Endothelial cell (in vitro differentiated cells): Measurements from ENCODE around the gene TTC27. TPM values are rescaled to one million over a fixed set of nuclear protein-coding genes. Genes with fewer than 3 reads are reported as not detected.
"Not testable (repeated sequence)": the region's sequence is repeated elsewhere in the genome, so short reads cannot be mapped to it uniquely, and the experiment has no call there.

Source experiments
- DNase-seq: peaks from one replicate; pipeline ENCODE4 v3.0.0; 2021; ENCODE audit warnings: low spot score
- H3K27ac Mint-ChIP-seq: one replicate; pipeline ENCODE4 v1.8.0; 2021; ENCODE audit warnings: mixed read lengths, inconsistent platforms; ENCODE audit not compliant: unreplicated experiment
- H3K27me3 Mint-ChIP-seq: one replicate; pipeline ENCODE4 v1.8.0; 2021; ENCODE audit warnings: mild to moderate bottlenecking, moderate library complexity, mixed read lengths, inconsistent platforms; ENCODE audit not compliant: unreplicated experiment
- H3K36me3 Mint-ChIP-seq: one replicate; pipeline ENCODE4 v1.8.0; 2021; ENCODE audit warnings: mild to moderate bottlenecking, low read depth, mixed read lengths, inconsistent platforms; ENCODE audit not compliant: unreplicated experiment
- H3K4me1 Mint-ChIP-seq: one replicate; pipeline ENCODE4 v1.8.0; 2021; ENCODE audit warnings: mild to moderate bottlenecking, mixed read lengths, inconsistent platforms; ENCODE audit not compliant: unreplicated experiment
- H3K4me3 Mint-ChIP-seq: one replicate; pipeline ENCODE4 v1.8.0; 2021; ENCODE audit warnings: mild to moderate bottlenecking, mixed read lengths, inconsistent platforms; ENCODE audit not compliant: unreplicated experiment
- H3K9me3 Mint-ChIP-seq: one replicate; pipeline ENCODE4 v1.8.0; 2021; ENCODE audit warnings: mixed read lengths, inconsistent platforms; ENCODE audit not compliant: unreplicated experiment
- CTCF ChIP-seq: fragments of 200-600 bp; sonication (generic); IDR thresholded peaks from one replicate; pipeline ENCODE4 v1.5.0; 2021; ENCODE audit warnings: antibody characterized with exemption; ENCODE audit not compliant: unreplicated experiment
- total RNA-seq: library from RNA; stranded (reverse); fragmentation: NEBNext Ultra II Directional; extraction: Animal tissue kit (Norgen Biotek cat#: 25700); gene quantifications from one replicate; pipeline ENCODE4 v1.2.1, GENCODE V29; 2021; ENCODE audit not compliant: unreplicated experiment

The TTC27 gene
- total RNA-seq, 1 donor from 2014 or later, result 12.7 TPM

- H3K4me1 Mint-ChIP-seq, result peaks cover 12% of the 10 kb centered on the region
- no peak for TF ChIP-seq CTCF
- H3K27ac Mint-ChIP-seq, result no peak overlapping the region
- peaks cover 18% of the 10 kb centered on the region for H3K36me3 Mint-ChIP-seq
- DNase-seq, result no peak
- H3K4me3 Mint-ChIP-seq, result no peak overlapping the region
- H3K9me3 Mint-ChIP-seq, result no peaks in the 10 kb centered on the region
- no peaks in the 10 kb centered on the region for H3K27me3 Mint-ChIP-seq
Observed at GRCh38 chr2:32719933-32720716, 92.3 kb downstream of the TTC27 start.

- Mint-ChIP-seq H3K36me3 (peaks cover 21% of the 10 kb centered on the region), H3K27me3 (no peaks in the 10 kb centered on the region), H3K4me3 (no peak overlapping the region), H3K4me1 (peaks cover 12% of the 10 kb centered on the region), H3K9me3 (no peaks in the 10 kb centered on the region), H3K27ac (no peak overlapping the region)
- no peak for TF ChIP-seq CTCF
- DNase-seq, result no peak
Observed at GRCh38 chr2:32720771-32721170, 92.9 kb downstream of the TTC27 start.

GRCh38 chr2:32721376-32721775, 93.5 kb downstream of the TTC27 start:
- Mint-ChIP-seq H3K27me3 (no peaks in the 10 kb centered on the region), H3K9me3 (no peaks in the 10 kb centered on the region), H3K27ac (no peak overlapping the region), H3K36me3 (peaks cover 25% of the 10 kb centered on the region), H3K4me3 (no peak overlapping the region), H3K4me1 (peaks cover 12% of the 10 kb centered on the region)
- TF ChIP-seq CTCF, result no peak
- no peak for DNase-seq

GRCh38 chr2:32723467-32724079, 95.7 kb downstream of the TTC27 start:
- Mint-ChIP-seq H3K4me3 (no peak overlapping the region), H3K27me3 (no peaks in the 10 kb centered on the region), H3K9me3 (no peaks in the 10 kb centered on the region), H3K27ac (no peak overlapping the region), H3K4me1 (peaks cover 7% of the 10 kb centered on the region), H3K36me3 (peaks cover 28% of the 10 kb centered on the region)
- TF ChIP-seq CTCF, result no peak
- no peak for DNase-seq

- not testable (repeated sequence) for H3K4me3 Mint-ChIP-seq, H3K4me1 Mint-ChIP-seq, H3K9me3 Mint-ChIP-seq, DNase-seq, H3K27ac Mint-ChIP-seq, H3K27me3 Mint-ChIP-seq
- peaks cover 28% of the 10 kb centered on the region for H3K36me3 Mint-ChIP-seq
Observed at GRCh38 chr2:32726678-32727077, 98.8 kb downstream of the TTC27 start.
